MCF 10A (cell line): ENCODE data around the gene TRA2A. TPM values are rescaled to one million over a fixed set of nuclear protein-coding genes. Genes with fewer than 3 reads are reported as not detected.

Source experiments
- BruUV-seq: library from RNA; stranded (reverse); fragments of 400-500 nt; replicated peaks from 2 replicates; lab custom pipeline; 2021; lab: Mats Ljungman, UMichigan
- CTCF ChIA-PET: fragments of 300-600 bp; sonication (Branson Sonifier 250); formaldehyde crosslinking; extraction: SDS; loops from one replicate; lab custom pipeline; 2021; ENCODE audit warnings: antibody characterized with exemption, inconsistent platforms; lab: Yijun Ruan, JAX
- POLR2A ChIA-PET: fragments of 300-600, 350-650 bp; sonication (Branson Sonifier 250); formaldehyde crosslinking; extraction: SDS; loops from one replicate; lab custom pipeline; 2020; ENCODE audit warnings: antibody characterized with exemption, inconsistent platforms; lab: Yijun Ruan, JAX
- DNase-seq: peaks from one replicate; pipeline ENCODE4 v3.0.0-alpha.2; 2018; ENCODE audit not compliant: unreplicated experiment
- H3K27ac Mint-ChIP-seq: one replicate; pipeline ENCODE4 v1.8.0; 2022; ENCODE audit warnings: mild to moderate bottlenecking, low read depth, mixed read lengths; ENCODE audit not compliant: unreplicated experiment
- H3K27me3 Mint-ChIP-seq: one replicate; pipeline ENCODE4 v1.8.0; 2022; ENCODE audit warnings: mixed read lengths; ENCODE audit not compliant: insufficient read depth, unreplicated experiment
- H3K36me3 Mint-ChIP-seq: one replicate; pipeline ENCODE4 v1.8.0; 2022; ENCODE audit warnings: mild to moderate bottlenecking, moderate library complexity, mixed read lengths; ENCODE audit not compliant: insufficient read depth, unreplicated experiment
- H3K4me1 Mint-ChIP-seq: one replicate; pipeline ENCODE4 v1.8.0; 2022; ENCODE audit warnings: mixed read lengths; ENCODE audit not compliant: insufficient read depth, unreplicated experiment
- H3K4me3 Mint-ChIP-seq: one replicate; pipeline ENCODE4 v1.8.0; 2022; ENCODE audit warnings: mild to moderate bottlenecking, moderate library complexity, mixed read lengths; ENCODE audit not compliant: unreplicated experiment
- H3K9me3 Mint-ChIP-seq: one replicate; pipeline ENCODE4 v1.8.0; 2022; ENCODE audit warnings: mixed read lengths; ENCODE audit not compliant: unreplicated experiment
- CTCF ChIP-seq: fragments of 200-600 bp; IDR thresholded peaks from one replicate; pipeline ENCODE4 v1.8.0; 2022; ENCODE audit warnings: antibody characterized with exemption, mild to moderate bottlenecking; ENCODE audit not compliant: unreplicated experiment
- intact Hi-C: fragments of 100-400 bp; cut with micrococcal nuclease; formaldehyde crosslinking; loops from 2 replicates; pipeline ENCODE4 v1.14.1; 2022
- total RNA-seq: library from RNA; stranded (reverse); gene quantifications from 2 replicates; pipeline ENCODE4 v1.2.3, GENCODE V29; 2022

TRA2A gene
- total RNA-seq, 1 experiment from 2014 or later = 113 TPM

- Mint-ChIP-seq H3K27ac (no peak overlapping the region), H3K36me3 (no peaks in the 10 kb centered on the region), H3K9me3 (no peaks in the 10 kb centered on the region), H3K4me3 (peak overlapping the region; percentile 64), H3K4me1 (peaks cover 6% of the 10 kb centered on the region), H3K27me3 (peaks cover 59% of the 10 kb centered on the region)
- TF ChIP-seq CTCF = no peak
- no peak for DNase-seq
- POLR2A ChIA-PET = interaction anchor here (1.3 to 2.3 kb wide), 3 partner anchors 43 to 57 kb away, joined by 3 to 14 read pairs (median 11); no protein-coding TSS in a partner anchor
- CTCF ChIA-PET = no interaction called here
- intact Hi-C loops = no loop called here
- BruUV-seq = no TSS peak
Observed at GRCh38 chr7:23473844-23474093, 58.0 kb downstream of the TRA2A start.

DNA sequence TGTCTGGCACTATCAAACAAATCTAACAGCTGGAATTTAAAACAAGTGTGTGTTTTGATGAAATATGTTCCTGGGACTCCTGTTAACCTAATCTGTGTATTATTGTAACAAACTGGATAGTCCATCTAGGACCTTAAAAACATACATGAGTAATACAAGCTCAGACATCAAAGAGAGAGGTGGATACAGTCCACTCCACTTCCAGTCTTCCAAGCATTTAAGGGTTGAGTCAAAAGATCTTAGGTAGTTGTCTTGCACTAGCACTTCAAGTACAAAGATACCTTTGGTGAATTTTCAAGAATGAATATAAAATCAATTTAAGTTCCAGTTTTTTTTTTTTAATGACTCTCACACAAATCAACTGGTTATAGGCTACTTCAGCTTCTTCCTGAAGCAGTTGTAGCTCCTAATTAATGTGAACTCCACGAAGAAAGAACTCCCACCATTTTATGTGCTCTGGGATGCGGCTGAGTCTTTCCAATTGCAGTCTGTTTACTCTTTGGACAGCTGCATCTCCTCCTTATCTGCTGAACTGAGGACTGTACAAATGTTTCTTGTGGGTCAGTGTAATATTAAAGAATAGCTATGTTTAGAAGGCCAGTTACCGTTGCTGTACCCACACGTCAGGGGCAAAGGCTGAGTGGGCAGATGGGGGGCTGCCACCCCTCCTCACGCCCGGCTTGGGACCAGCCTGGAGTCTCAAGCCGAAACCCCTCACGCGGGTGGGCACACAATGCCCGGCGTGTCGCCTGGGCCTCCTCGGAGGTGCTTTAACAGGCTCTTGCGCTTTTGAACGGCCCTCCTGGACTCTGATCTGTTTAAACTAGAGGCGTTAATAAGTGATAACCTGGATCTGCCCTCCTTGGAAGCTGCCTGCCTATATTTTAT, 58.6 kb downstream of the TRA2A start:
- Mint-ChIP-seq H3K27ac (no peak overlapping the region), H3K4me3 (peak overlapping the region; percentile 64), H3K27me3 (peaks cover 53% of the 10 kb centered on the region), H3K36me3 (no peaks in the 10 kb centered on the region), H3K9me3 (no peaks in the 10 kb centered on the region), H3K4me1 (peaks cover 6% of the 10 kb centered on the region)
- BruUV-seq = no TSS peak
- ChIA-PET CTCF (interaction anchor here (1.0 to 1.2 kb wide), 3 partner anchors 42 to 272 kb away, joined by 3 to 7 read pairs (median 4); no protein-coding TSS in a partner anchor), POLR2A (interaction anchor here (0.6 to 2.3 kb wide), 11 partner anchors 9 to 368 kb away, joined by 3 to 14 read pairs (median 3); partner anchors contain the start of gene KLHL7)
- DNase-seq = no peak
- TF ChIP-seq CTCF = no peak
- intact Hi-C loops = no loop called here

- no peak for DNase-seq
- H3K27me3 Mint-ChIP-seq = peaks cover 47% of the 10 kb centered on the region
- H3K4me3 Mint-ChIP-seq = no peak overlapping the region
- H3K9me3 Mint-ChIP-seq = no peaks in the 10 kb centered on the region
- TF ChIP-seq CTCF = no peak
- intact Hi-C loops = no loop called here
- H3K4me1 Mint-ChIP-seq = peaks cover 6% of the 10 kb centered on the region
- H3K36me3 Mint-ChIP-seq = peaks cover 2% of the 10 kb centered on the region
- BruUV-seq = no TSS peak
- ChIA-PET CTCF (interaction anchor here (1.0 to 1.2 kb wide), 3 partner anchors 42 to 271 kb away, joined by 3 to 7 read pairs (median 4); no protein-coding TSS in a partner anchor), POLR2A (interaction anchor here (0.6 to 2.3 kb wide), 9 partner anchors 10 to 367 kb away, joined by 3 to 14 read pairs (median 3); partner anchors contain the start of gene KLHL7)
- H3K27ac Mint-ChIP-seq = no peak overlapping the region
Observed at GRCh38 chr7:23472556-23472955, 59.2 kb downstream of the TRA2A start.

GRCh38 chr7:23472046-23472445, 59.7 kb downstream of the TRA2A start:
- peaks cover 6% of the 10 kb centered on the region for H3K36me3 Mint-ChIP-seq
- CTCF ChIA-PET = interaction anchor here (1.1 kb wide), 1 partner anchor 271 kb away, joined by 3 read pairs; no protein-coding TSS in a partner anchor
- intact Hi-C loops = no loop called here

More at GRCh38 chr7:23472046-23472445, 59.7 kb downstream of the TRA2A start:
- Mint-ChIP-seq H3K4me1 (peaks cover 6% of the 10 kb centered on the region), H3K9me3 (no peaks in the 10 kb centered on the region), H3K27ac (no peak overlapping the region), H3K4me3 (no peak overlapping the region), H3K27me3 (peaks cover 42% of the 10 kb centered on the region)
- BruUV-seq = no TSS peak
- no peak for TF ChIP-seq CTCF
- POLR2A ChIA-PET = interaction anchor here (0.9 to 2.3 kb wide), 6 partner anchors 9 to 366 kb away, joined by 3 to 14 read pairs (median 4); partner anchors contain the start of gene KLHL7
- DNase-seq = no peak
